Right atrium auricular region (tissue), 2 donors: Measurements from ENCODE around the gene RET. TPM values are rescaled to one million over a fixed set of nuclear protein-coding genes. Genes with fewer than 3 reads are reported as not detected.

ENCODE experiments used
- DNase-seq: peaks from one replicate; pipeline ENCODE4 v3.0.0-alpha.2; 2019; ENCODE audit warnings: low spot score
- H3K27ac ChIP-seq, 2 donors: fragments of 200-600 bp; sonication (generic); 1 replicate in 1 of 2; 2 replicates in 1 of 2; pipeline ENCODE4 v1.5.1; 2016 to 2019
- H3K27me3 ChIP-seq, 2 donors: fragments of 200-600 bp; sonication (generic); one replicate each; pipeline versions ENCODE4 v1.5.1 to v1.6.0; 2017 to 2019
- H3K36me3 ChIP-seq: fragments of 200-600 bp; sonication (generic); one replicate; pipeline ENCODE4 v1.5.1; 2016
- H3K4me1 ChIP-seq, 2 donors: fragments of 200-600 bp; sonication (generic); one replicate each; pipeline versions ENCODE4 v1.5.1 to v1.6.0; 2017 to 2019
- H3K4me3 ChIP-seq, 2 donors: fragments of 200-600 bp; sonication (generic); 1 replicate in 1 of 2; 2 replicates in 1 of 2; pipeline ENCODE4 v1.5.1; 2017 to 2019; ENCODE audit warnings: mild to moderate bottlenecking in 1 of 2, moderate library complexity in 1 of 2
- H3K9me3 ChIP-seq, 2 donors: fragments of 200-600 bp; sonication (generic); one replicate each; pipeline ENCODE4 v1.5.1; 2019
- total RNA-seq, 2 donors: library from RNA; depleted of rRNA; stranded (reverse); fragments of >200 nt; gene quantifications; one replicate each; pipeline ENCODE4 v1.1.0, GENCODE V29; 2016
- TF ChIP-seq, protein P1 (sequence below), 2 donors: fragments of 200-600 bp; sonication (generic); IDR thresholded peaks; one replicate each; pipeline ENCODE4 v1.5.1; 2019; ENCODE audit warnings: antibody characterized with exemption in 2 of 2

RET gene
- total RNA-seq, 2 donors from 2014 or later = 0.12 to 0.44 TPM

DNA sequence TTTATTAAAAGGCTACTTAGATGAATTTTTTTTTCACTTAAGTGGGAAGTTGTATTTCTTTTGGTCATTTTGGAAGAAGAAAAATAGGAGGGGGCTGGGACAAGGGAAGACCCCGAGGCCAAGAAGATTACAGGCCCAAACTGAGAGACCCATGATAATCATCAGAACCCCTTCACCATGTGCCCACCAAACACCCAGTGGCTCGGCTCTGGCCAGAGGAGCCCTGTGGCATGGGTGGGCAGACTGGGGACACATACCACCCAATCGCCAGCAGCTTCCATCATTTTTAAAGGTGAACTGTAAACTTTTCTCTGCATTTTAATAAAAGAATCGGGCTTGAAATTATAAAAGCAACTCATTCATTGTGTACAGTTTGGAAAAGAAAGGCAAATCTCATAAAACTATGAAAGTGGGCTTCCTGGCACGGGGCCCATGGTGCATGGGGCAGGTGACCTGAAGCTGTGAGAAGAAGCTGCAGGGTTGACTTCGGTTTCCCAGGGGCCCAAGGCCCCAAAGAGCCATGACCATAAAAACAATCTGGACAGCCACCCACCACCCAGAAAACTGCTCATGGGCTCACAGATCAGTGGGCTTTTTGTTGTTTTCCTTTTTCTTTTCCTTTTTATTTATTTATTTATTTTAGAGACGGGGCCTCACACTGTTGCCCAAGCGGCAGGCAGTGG, 29.4 kb upstream of the RET start:
- TF ChIP-seq, protein P1, sequence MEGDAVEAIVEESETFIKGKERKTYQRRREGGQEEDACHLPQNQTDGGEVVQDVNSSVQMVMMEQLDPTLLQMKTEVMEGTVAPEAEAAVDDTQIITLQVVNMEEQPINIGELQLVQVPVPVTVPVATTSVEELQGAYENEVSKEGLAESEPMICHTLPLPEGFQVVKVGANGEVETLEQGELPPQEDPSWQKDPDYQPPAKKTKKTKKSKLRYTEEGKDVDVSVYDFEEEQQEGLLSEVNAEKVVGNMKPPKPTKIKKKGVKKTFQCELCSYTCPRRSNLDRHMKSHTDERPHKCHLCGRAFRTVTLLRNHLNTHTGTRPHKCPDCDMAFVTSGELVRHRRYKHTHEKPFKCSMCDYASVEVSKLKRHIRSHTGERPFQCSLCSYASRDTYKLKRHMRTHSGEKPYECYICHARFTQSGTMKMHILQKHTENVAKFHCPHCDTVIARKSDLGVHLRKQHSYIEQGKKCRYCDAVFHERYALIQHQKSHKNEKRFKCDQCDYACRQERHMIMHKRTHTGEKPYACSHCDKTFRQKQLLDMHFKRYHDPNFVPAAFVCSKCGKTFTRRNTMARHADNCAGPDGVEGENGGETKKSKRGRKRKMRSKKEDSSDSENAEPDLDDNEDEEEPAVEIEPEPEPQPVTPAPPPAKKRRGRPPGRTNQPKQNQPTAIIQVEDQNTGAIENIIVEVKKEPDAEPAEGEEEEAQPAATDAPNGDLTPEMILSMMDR (IDR thresholded peaks at IDR 0.05) = no peak
- H3K4me1 ChIP-seq = no peaks in the 10 kb centered on the region
- H3K4me3 ChIP-seq = no peak overlapping the region
- H3K36me3 ChIP-seq = no peaks in the 10 kb centered on the region
- H3K27ac ChIP-seq = no peak overlapping the region
- no peaks in the 10 kb centered on the region for H3K9me3 ChIP-seq
- no peaks in the 10 kb centered on the region for H3K27me3 ChIP-seq
- DNase-seq = no peak

DNA sequence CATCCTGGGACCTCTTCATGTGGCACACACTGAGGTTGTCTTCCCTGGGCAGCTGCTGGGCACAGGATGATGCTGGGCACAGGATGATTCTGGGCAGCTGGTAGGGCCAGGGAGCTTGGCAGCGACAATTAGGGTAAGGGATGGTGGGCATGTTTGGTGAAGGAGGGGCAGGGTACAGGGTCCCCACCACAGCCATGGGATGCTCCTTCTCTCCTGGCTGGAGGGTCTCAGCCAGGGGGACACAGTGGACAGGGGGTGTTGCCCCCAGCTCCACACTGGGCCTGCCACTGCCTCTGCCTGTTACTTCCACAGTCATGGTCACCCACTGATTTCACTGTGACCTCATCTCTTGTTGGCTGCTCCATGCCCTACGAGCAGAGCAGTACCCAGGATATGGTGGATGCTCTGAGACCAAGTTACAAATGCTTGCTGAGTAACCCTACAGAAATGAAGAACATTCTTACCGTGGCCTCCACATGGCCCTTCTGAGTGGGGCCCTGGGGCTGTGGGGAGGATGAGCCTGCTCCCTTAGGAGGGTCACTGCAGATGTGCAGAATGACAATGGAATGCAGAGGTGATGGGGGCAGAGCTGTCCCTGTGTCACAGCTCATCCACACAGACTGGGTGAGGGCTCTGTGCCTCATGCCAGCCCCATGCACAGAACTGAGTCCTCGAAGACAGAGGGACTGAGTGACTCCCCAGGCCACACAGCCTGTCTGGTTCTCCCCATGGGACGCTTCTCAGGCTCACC, 28.4 kb upstream of the RET start:
- TF ChIP-seq, protein P1 (IDR thresholded peaks at IDR 0.05) = no peak
- DNase-seq = no peak
- H3K4me1 ChIP-seq = no peaks in the 10 kb centered on the region
- H3K27ac ChIP-seq = no peak overlapping the region
- no peak overlapping the region for H3K4me3 ChIP-seq
- H3K9me3 ChIP-seq = no peaks in the 10 kb centered on the region
- no peaks in the 10 kb centered on the region for H3K36me3 ChIP-seq
- H3K27me3 ChIP-seq = no peaks in the 10 kb centered on the region

- DNase-seq = no peak
- TF ChIP-seq, protein P1 (IDR thresholded peaks at IDR 0.05) = no peak
- Histone ChIP-seq H3K9me3 (no peaks in the 10 kb centered on the region), H3K4me3 (no peak overlapping the region), H3K4me1 (no peaks in the 10 kb centered on the region), H3K27ac (no peak overlapping the region), H3K27me3 (no peaks in the 10 kb centered on the region), H3K36me3 (no peaks in the 10 kb centered on the region)
Measured at GRCh38 chr10:43049081-43049551, 27.8 kb upstream of the RET start.

DNA sequence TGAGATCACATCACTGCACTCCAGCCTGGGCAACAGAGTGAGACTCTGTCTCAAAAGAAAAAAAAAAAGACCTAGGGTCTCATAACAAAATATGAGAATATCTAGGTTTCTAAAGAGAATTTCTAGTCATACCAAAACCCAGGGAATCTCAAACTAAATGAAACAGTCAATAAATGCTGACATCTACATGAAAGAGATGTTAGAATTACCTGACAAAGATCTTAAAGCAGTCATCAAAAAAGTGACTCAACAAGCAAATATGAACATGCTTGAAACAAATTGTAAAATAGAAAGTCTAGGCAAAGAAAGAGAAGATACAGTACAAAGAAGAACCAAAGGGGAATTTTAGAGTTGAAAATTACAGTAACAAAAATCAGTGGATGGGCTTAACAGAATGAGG, 26.9 kb upstream of the RET start:
- TF ChIP-seq, protein P1 (IDR thresholded peaks at IDR 0.05) = no peak

DNA sequence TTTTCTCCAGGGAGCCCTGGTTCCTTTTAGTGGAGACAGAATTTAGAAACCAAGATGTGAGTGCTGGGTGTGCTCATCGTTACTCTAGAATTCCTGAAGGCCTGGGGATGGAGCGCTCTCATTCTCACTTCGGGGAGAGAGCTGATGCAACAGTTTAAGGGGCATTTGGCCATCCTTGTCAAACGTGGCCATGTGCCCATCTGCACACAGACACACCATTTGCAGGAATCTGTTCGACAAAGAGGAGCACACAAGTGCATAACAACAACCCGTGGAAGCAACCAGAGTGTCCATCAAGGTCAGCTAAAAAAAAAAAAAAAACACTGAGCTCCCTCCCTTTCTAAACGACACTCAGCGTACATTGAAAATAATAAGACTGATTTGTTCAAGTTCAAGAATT, 23.0 kb upstream of the RET start:
- Histone ChIP-seq H3K4me1 (no peaks in the 10 kb centered on the region), H3K9me3 (no peaks in the 10 kb centered on the region), H3K27ac (no peak overlapping the region), H3K4me3 (no peak overlapping the region), H3K27me3 (no peaks in the 10 kb centered on the region), H3K36me3 (no peaks in the 10 kb centered on the region)
- TF ChIP-seq, protein P1 (IDR thresholded peaks at IDR 0.05) = no peak
- DNase-seq = no peak

More for the DNA sequence above, 26.9 kb upstream of the RET start:
- Histone ChIP-seq H3K27me3 (no peaks in the 10 kb centered on the region), H3K36me3 (no peaks in the 10 kb centered on the region), H3K27ac (no peak overlapping the region), H3K9me3 (no peaks in the 10 kb centered on the region), H3K4me3 (no peak overlapping the region), H3K4me1 (no peaks in the 10 kb centered on the region)
- DNase-seq = no peak
